HG03196 (cell line): ENCODE data around the gene FXYD5.
"Not testable (repeated sequence)": the region's sequence is repeated elsewhere in the genome, so short reads cannot be mapped to it uniquely, and the experiment has no call there.

Source experiments
- ATAC-seq: cut with Tn5 transposase; IDR thresholded peaks from one replicate; pipeline ENCODE4 v1.9.1; 2021; ENCODE audit not compliant: unreplicated experiment

The FXYD5 gene

DNA sequence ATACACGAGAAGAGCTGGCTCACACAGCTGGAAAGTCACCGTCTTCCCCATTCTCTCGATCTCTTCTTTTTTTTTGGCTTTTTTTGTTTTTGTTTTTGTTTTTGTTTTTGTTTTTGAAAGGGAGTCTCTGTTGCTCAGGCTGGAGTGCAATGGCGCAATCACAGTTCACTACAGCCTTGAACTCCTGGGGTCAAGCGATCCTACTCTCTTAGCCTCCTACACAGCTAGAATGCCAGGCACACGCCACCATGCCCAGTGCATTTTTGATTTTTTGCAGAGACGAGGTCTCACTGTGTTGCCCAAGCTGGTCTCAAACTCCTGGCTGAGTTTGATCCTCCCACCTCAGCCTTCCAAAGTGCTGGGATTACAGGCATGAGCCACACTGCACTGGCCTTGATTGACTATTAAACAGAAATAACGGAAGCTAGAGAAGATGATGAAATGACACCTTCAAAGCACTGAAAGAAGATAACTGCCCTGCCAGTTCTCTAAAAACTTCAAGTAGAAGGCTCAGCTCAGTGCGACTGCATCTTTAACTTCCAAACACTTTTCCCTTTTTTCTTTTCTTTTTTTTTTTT, 34.9 kb upstream of the FXYD5 start:
- ATAC-seq = no peak

DNA sequence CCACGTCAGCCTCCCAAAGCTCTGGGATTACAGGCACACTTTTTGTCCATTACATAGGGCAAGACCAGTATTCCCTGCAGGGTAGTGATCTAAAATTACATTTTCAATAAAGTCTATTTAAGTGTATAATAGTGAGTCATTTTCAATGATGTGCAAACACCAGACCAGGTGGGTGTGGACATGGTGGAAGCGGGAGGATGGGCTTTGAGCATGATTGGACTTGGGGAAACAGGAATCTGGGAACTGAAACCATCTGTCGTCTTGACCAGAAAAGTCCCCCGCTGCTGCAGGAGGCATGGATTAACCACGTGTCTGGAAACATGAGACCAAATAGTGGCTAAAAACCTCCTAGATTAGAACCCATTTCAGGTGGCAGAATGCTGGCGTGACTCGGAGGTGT, 34.0 kb upstream of the FXYD5 start:
- no peak for ATAC-seq

DNA sequence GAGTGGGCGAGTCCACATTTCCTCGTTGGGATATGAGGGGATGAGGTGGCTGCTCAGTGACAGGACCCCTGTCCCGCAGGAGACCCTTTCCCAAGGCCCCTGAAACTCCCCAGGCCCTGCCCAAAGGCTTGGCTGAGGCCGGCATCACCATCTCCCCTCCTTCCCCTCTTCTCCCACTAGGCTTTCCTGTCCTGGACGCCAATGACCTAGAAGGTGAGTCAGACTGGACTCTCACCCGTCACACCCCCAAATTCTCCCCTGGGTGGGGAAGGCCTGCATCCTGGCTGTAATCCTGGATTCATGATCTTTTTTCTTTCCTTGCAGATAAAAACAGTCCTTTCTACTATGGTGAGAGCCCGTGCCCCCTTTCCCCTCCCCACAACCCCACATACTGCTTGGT, 33.6 kb upstream of the FXYD5 start:
- no peak for ATAC-seq

DNA sequence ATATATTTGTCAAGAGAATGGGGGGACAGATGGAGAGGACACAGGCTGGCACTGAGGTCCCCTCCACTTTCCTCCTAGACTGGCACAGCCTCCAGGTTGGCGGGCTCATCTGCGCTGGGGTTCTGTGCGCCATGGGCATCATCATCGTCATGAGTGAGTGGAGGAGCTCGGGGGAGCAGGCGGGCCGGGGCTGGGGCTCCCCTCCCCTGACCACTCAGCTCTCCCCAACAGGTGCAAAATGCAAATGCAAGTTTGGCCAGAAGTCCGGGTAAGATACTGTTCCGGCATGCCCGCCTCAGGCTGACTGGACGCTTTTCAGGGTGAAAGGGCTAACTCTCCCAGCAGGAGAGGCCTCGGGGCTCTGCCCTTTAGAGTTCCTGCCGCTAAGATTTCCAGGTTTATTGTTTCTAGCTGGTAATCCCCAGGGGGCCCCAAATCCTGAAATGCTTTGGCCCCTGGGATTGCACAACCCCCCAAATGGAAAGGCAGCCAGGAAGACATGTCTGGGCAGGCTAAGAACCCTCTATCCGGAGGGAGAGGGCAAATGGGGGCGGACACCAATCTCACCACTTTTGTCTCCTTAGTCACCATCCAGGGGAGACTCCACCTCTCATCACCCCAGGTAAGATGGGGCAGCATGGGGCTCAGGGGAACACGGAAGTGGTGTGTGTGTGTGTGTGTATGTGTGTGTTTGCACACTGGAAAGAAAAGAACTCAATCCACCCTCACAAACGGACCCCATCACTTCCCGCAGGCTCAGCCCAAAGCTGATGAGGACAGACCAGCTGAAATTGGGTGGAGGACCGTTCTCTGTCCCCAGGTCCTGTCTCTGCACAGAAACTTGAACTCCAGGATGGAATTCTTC, 31.6 kb upstream of the FXYD5 start:
- no peak for ATAC-seq

DNA sequence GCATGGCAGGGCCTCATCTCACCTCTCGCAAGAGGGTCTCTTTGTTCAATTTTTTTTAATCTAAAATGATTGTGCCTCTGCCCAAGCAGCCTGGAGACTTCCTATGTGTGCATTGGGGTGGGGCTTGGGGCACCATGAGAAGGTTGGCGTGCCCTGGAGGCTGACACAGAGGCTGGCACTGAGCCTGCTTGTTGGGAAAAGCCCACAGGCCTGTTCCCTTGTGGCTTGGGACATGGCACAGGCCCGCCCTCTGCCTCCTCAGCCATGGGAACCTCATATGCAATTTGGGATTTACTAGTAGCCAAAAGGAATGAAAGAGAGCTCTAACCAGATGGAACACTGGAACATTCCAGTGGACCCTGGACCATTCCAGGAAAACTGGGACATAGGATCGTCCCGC, 31.0 kb upstream of the FXYD5 start:
- ATAC-seq = no peak

DNA sequence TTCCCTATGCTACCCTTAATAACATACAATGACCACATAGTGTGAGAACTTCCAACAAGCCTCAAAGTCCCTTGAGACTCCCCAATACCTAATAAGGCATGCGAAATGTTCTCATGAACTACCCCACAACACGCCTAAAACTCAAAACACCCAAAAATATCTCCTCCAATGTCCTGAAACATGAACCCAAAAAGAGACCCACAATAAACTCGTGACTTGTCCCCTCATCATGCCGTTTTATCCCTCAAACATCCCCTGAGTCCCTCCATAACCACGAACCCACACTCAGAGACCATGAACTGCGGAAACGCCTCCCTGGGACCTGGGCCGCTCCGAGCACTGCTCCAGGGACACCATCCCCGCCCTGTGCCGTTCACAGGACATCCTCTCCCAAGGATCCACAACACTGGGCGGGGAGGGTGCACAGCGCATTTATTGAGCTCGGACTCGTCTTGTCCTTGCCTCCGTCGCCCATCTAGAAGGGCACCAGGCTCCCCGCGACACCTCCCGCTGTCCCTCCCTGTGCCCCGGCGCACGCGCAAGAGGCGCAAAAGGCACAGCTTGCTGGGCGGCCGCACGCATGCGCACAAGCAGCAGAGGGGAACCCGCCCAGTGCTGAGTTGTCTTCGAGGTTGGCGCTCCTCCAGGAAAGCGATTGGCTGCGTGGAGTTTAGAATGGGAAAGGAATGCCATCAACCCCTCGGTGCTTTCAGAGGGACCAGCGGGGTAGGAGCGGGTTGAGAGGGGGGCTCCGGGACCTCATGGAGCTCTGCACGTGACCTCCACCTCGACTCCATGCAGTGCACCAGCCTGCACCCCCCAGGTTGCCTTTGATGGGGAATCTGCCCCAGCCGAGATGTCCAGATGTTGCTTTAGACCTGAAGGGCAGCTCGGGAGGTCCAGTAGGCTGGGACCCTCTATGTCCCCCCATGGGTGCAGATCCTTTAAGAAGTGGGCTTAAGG, 30.2 kb upstream of the FXYD5 start:
- peak; percentile 54 for ATAC-seq

DNA sequence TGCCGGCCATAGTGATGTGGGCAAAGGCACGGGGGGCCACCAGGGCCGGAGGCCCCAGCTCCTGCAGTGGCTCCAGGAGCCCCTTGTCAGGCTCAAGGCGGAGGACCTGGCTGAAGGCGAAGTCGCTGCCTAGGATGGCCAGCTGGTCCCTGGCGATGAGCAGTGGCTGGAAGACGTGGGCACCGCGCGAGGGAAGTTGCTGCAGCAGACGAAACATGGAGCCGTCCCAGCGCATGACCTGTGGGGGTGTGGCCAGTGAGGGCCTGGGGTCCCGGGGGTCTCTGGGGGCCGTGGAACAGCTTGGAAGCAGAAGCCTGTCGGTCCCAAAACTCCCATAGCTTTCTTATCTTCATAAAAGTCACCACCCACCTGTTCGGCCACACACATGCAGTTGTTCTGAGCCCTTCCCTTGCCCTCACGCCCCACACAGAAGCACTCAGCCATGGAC, 29.2 kb upstream of the FXYD5 start:
- no peak for ATAC-seq

DNA sequence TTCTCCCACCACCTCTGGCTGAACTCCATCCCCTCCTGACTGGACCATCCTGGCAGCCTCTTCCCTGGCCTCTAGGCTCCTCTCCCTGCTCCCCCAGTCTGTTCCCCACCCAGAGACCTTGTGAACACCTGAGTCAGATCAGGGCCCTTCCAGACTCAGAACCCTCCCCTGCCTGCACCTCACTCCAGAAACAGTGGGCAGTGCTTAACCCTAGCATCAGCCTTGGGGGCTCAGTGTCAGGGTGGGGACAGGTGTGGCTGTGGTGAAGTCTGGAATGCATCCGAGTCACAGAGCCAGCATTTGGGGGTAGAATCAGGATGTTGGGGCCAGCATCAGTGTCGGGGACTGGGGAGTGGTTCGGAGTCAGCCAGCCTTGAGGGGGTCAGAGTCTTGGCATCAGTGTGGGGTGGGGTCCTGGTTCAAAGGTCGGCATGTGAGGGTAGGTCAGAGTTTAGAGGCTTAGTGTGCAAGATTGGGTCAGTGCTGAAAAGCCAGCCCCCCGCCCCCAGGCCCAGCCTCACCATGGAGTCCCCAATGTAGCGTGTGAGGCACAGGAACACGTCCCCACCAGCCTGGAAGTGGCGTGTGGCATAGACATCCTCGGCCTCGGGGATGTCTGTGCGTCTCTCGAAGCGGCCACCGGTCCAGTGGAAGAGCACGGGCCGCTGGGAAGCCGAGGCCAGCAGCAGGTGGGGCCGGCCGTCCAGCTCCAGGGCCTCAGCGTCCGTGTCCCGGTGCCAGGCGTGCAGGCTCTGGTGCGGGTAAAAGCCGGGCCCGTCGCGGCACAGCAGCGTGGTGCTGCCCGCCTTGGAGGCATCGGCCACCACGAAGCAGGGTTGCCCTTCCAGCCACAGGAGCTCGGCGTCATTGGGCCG, 28.5 kb upstream of the FXYD5 start:
- ATAC-seq = no peak

DNA sequence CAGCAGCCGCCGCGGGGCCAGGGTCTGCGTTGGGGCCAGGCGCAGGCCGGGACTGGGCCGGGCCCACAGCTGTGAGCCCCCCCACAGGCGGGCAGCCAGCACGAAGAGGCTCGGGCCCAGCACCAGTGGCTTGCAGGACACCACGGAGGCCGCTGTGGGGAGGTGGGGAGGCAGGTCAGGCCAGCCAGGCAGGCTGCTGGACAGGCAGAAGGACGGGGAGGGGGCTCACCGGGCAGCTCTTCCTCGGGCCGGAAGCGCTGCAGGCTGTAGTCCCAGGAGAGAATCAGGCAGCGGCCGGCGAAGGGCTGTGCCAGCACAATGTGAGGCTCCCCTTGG, 27.9 kb upstream of the FXYD5 start:
- no peak for ATAC-seq

DNA sequence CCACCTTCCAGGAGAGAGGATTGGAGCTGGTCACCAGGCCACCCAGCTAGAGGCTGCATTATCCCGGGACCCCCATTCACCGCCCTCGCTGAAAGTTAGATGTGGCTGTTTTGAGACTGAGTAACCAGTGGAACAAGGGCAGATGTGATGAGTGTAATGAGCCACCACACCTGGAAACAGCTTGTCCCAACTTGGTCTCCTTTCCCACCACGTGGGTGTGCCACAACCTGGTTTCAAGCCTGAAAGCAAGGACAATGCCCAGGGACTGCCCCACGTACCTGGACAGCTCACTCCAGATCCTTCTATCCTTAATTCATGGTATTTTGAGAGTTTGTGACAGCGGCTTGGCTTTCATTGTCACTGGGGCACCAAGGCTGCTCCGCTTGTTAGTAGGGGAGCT, 26.7 kb upstream of the FXYD5 start:
- ATAC-seq = no peak

DNA sequence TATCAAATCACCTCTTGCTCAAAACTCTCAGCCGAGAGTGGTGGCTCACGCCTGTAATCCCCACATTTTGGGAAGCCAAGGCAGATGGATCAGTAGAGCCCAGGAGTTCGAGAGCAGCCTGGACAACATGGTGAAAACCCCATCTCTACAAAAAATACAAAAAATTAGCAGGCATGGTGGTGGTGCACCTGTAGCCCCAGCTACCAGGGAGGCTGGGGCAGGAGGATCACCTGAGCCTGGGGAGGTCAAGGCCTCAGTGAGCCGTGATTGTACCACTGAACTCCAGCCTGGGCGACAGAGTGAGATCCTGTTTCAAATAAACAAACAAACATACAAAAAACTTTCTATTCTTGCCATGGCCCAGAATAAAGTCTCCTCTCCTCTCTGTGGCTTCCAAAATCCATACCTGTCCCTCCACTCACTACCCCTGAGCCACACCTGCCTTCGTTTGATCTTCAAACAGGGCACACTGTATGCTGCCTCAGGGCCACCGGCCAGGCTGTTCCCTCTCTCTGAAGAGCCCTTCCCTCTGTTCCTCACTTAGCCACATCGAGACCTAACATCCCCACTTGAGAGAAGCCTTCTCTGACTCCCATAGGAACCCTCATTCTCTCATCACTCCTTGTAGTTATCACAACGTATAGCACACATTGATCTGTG, 26.0 kb upstream of the FXYD5 start:
- ATAC-seq = no peak

DNA sequence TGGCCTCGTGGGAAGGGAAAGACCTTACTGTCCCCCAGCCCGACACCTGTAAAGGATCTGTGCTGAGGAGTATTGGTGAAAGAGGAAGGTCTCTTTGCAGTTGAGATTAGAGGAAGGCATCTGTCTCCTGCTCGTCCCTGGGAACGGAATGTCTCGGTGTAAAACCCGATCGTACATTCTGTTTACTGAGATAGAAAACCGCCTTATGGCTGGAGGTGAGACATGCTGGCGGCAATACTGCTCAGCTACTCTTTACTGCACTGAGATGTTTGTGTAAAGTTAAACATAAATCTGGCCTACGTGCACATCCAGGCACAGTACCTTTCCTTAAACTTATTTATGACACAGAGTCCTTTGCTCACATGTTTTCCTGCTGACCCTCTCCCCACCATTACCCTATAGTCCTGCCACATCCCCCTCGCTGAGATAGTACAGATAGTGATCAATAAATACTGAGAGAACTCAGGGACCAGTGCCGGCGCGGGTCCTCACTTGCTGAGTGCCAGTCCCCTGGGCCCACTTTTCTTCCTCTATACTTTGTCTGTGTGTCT, 24.7 kb upstream of the FXYD5 start:
- ATAC-seq = not testable (repeated sequence)

DNA sequence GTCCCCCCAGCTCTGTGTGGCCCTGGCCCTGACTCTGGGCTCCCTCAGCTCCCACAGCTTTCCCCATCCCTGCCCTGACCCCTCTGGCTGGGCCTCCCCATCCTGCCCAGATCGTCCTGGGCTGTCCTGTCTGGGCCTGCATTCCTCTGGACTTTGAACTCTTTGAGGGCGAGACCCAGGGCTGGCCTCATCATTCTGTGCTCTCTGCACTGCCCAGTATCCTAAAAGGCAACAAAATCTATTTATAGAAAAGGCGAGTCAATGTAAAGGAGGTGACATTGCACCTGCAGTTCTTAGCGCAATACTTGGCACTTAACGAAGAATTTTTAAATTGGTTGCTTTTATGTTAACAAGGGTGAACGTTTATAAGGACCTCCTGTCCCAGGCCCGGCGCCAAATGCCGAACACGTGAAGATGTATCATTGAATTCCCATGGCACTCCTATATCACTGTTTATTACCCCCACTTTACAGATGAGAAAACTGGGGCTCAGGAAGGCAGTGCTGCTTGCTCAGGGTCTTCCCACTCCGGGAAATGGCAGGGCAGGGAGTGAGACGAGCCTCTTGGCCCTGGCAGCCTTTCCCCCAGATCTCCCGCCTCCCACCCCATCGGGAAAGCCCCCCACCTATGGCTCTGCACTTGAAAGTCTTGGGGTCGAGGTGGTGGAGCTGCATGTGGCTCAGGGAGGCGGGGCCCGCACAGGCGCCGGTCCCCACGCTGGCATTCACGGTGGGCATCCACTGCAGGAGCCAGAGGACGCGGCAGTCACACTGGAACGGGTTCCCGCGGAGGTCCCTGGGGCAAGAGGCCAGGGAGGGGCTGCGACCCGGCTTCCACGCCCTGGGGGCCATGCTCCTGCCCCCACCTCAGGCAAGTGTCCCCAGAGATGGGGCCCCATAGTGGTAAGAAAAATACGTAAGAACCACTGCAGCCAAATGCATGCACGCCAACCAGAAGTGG, 23.5 kb upstream of the FXYD5 start:
- no peak for ATAC-seq

DNA sequence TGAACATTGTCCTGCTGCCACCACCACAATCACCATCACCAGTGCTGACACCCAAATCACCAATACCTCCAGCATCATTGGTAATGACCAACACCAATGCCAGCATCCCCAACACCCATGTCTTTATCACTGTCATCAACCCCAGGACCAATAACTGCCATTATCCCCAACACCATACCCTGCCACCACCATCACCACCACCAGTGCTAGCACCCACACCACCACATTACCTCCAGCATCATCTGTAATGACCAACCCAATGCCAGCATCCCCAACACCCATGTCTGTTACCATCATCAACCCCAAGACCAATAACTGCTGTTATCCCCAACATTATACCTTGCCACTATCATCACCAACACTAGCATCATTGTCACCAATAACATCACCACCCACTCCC, 22.3 kb upstream of the FXYD5 start:
- no peak for ATAC-seq

DNA sequence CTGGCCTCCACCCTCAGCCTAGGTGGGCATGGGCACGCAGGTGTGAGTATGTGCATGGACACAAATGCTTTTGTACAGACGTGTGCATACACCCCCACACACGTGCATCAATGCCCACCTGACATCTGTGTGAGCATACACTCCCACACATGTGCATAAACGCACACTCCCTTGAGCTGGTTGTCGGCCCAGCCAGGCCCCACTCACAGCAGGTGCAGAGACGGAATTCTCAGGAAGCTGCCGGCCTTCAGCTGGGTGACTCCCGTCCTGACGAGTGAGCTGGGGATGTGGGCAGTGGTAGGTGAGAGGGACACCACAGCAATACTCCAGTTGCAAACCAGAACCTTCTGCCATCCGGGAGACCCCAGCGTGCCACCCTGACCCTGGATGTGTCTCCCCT, 20.7 kb upstream of the FXYD5 start:
- no peak for ATAC-seq

DNA sequence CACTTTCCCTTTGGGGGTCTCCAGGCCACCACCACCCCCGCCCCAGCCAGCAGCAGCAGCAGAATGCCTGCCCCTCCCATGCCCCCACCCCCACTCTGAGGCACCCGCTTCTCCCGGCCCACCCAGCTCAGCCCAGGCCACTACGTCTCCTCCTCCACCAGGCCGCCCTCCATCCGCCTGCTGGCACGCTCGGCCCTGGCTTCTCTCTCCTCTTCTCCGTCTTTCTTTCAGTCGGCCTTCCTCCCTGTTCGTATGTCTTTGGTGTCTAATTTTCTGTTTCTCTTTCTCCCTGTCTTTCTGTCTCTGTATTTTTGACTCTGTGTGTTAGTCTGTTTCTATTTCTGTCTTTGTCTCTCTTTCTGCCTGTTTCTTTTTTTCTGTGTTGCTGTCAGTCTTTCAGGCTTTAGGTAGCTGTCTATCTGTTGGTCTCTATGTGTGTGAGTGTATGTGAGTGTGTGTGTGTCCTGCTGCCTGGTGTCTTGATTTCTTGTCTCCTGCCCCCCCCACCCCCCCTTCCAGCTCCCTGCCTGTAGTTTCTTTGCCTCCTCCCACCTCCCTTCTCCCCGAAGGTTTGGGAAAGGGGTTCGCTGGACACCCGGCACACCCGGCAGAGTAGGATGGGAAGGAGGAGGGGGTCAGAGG, 19.8 kb upstream of the FXYD5 start, which contains the start of gene LGI4:
LGI4 (minus strand) TSS at position 459 of the 642 bp plus-strand sequence; CDS start at position 80, 379 bp downstream.
- ATAC-seq = no peak

DNA sequence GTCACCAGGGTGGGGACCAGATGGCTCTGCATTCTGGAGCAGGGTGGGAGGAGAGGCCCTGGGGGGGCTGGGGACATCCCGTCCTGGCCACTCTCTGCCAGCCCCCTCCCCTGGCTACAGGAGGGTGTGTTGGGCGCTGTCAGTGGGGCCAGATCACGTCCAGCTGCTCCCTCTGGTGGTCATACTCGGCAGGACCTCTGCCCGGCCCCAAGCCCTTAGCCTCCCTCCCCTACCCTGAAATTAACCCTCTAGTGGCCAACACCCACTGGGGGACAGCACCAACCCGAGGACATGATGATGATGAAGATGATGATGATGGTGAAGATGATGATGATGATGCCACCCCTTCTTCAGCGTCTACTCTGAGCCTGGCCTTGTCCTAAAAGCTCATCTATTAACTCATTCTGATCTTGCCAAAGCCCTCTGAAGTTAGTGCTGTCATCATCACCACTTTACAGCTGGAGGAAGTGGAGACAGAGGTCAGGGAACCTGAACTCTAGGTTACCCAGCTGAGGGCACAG, 19.1 kb upstream of the FXYD5 start:
- no peak for ATAC-seq

DNA sequence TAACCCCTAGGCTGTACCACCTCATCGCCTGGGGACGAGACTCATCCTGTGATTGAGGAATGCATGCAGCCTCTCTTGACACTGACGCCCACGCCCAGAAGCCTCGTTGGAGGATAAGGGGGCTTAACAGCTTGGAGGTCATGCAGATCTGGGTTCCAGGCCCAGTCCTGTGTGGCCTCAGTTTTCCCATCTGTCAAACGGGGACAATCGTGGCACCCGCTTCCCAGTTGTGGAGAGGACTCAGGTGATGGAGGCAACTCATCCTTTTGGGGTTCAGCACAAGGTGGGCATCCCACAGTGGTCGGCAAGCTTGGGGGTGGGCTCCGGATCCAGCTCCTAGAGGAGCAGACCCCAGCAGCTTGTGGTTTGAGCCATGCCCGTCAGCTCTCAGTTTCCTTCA, 18.3 kb upstream of the FXYD5 start:
- ATAC-seq = no peak
